GM21619 (cell line): ENCODE data around the gene MCU.
"Not testable (repeated sequence)": the region's sequence is repeated elsewhere in the genome, so short reads cannot be mapped to it uniquely, and the experiment has no call there.

ENCODE experiments used
- ATAC-seq: cut with Tn5 transposase; IDR thresholded peaks from one replicate; pipeline ENCODE4 v1.9.1; 2021; ENCODE audit not compliant: unreplicated experiment

Gene MCU

GRCh38 chr10:72727130-72727529, 35.2 kb downstream of the MCU start:
- ATAC-seq: no peak

GRCh38 chr10:72728462-72728861, 36.5 kb downstream of the MCU start:
- ATAC-seq: no peak

GRCh38 chr10:72729528-72729927, 37.6 kb downstream of the MCU start:
- ATAC-seq: peak; percentile 85

- ATAC-seq: no peak
These were observed 38.5 kb downstream of the MCU start for GRCh38 chr10:72730479-72730878.

- ATAC-seq: no peak
These were observed 40.0 kb downstream of the MCU start for GRCh38 chr10:72731916-72732419.

GRCh38 chr10:72732521-72732920, 40.6 kb downstream of the MCU start:
- ATAC-seq: no peak

- no peak for ATAC-seq
These were observed 42.0 kb downstream of the MCU start for GRCh38 chr10:72733989-72734388.

- no peak for ATAC-seq
These were observed 43.5 kb downstream of the MCU start for GRCh38 chr10:72735288-72735936.

GRCh38 chr10:72736176-72736827, 44.4 kb downstream of the MCU start:
- no peak for ATAC-seq

- ATAC-seq: no peak
These were observed 44.9 kb downstream of the MCU start for GRCh38 chr10:72736828-72737220.

GRCh38 chr10:72737357-72737756, 45.4 kb downstream of the MCU start:
- ATAC-seq: not testable (repeated sequence)

GRCh38 chr10:72738486-72738885, 46.5 kb downstream of the MCU start:
- no peak for ATAC-seq

- no peak for ATAC-seq
These were observed 48.6 kb downstream of the MCU start for GRCh38 chr10:72740528-72740927.

- ATAC-seq: no peak
These were observed 50.1 kb downstream of the MCU start for GRCh38 chr10:72742092-72742491.

- ATAC-seq: no peak
These were observed 50.9 kb downstream of the MCU start for GRCh38 chr10:72742797-72743196.

- ATAC-seq: no peak
These were observed 52.6 kb downstream of the MCU start for GRCh38 chr10:72744566-72744965.

GRCh38 chr10:72746426-72747363, 54.8 kb downstream of the MCU start:
- ATAC-seq: no peak

- ATAC-seq: no peak
These were observed 55.6 kb downstream of the MCU start for GRCh38 chr10:72747521-72747920.

- no peak for ATAC-seq
These were observed 61.9 kb downstream of the MCU start for GRCh38 chr10:72753760-72754231.

GRCh38 chr10:72754275-72755032, 62.5 kb downstream of the MCU start:
- no peak for ATAC-seq
